B cell (primary cell): ENCODE data around the gene TEX261.

ENCODE experiments used
- EZH2 ChIP-seq: IDR thresholded peaks from 2 replicates; pipeline ENCODE4 v1.6.1; 2012; ENCODE audit warnings: borderline replicate concordance, low read depth, mild to moderate bottlenecking, moderate library complexity, low read length; ENCODE audit not compliant: insufficient read depth, poor library complexity, severe bottlenecking
- TF ChIP-seq, protein P1 (sequence below): fragments of 200-600 bp; IDR thresholded peaks from one replicate; pipeline ENCODE4 v1.8.0; 2022; ENCODE audit warnings: antibody characterized with exemption, mild to moderate bottlenecking

DNA sequence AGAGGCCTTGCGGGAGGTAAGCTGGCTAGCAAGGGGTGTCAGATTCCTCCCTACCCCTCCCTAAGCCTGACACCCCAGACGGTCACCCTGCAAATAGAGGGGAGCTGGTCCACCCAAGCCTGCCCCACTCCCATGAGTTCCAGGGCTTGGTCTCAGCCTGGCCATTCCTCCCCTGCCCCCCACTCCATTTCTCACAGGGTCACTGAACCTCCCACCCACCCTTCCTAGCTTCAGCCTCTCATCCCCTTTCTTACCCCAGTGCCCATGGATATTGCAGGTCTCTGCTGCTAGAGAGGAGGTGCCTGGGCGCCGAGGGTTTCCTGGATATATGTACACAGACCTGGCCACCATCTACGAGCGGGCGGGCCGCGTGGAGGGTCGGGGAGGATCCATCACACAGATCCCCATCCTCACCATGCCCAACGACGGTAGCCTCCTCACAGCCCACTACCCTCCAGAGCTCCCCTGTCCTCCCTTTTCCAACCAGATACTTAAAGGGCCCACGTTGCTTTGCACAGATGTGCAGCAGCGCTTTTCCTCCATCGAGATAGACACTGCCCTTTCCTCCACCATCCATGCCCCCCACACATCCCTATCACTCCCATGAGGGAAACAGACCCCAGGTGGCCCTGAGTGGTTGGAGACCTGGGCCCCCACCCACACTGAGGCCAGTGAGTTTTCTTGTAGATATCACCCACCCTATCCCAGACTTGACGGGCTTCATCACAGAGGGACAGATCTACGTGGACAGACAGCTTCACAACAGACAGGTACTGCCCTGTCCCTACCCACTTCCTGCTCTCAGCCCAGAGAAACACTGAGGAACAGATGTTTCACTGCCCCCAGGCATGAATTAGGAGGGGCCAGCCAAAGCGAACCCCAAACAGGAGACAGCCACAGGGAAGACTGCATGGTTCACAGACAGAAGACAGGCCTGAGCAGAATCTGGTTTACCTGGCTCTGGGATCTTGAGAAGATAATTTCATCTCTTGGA lies 31.5 kb downstream of the TEX261 start:
- TF ChIP-seq, protein P1, sequence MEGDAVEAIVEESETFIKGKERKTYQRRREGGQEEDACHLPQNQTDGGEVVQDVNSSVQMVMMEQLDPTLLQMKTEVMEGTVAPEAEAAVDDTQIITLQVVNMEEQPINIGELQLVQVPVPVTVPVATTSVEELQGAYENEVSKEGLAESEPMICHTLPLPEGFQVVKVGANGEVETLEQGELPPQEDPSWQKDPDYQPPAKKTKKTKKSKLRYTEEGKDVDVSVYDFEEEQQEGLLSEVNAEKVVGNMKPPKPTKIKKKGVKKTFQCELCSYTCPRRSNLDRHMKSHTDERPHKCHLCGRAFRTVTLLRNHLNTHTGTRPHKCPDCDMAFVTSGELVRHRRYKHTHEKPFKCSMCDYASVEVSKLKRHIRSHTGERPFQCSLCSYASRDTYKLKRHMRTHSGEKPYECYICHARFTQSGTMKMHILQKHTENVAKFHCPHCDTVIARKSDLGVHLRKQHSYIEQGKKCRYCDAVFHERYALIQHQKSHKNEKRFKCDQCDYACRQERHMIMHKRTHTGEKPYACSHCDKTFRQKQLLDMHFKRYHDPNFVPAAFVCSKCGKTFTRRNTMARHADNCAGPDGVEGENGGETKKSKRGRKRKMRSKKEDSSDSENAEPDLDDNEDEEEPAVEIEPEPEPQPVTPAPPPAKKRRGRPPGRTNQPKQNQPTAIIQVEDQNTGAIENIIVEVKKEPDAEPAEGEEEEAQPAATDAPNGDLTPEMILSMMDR, result no peak
- no peak for TF ChIP-seq EZH2
